ENCODE results near the gene TEAD1. TPM values are rescaled to one million over a fixed set of nuclear protein-coding genes. Genes with fewer than 3 reads are reported as not detected.

Gene TEAD1
- total and polyA plus RNA-seq, 4 donors = 9.1 to 38.4 (median 10.7) TPM

DNA sequence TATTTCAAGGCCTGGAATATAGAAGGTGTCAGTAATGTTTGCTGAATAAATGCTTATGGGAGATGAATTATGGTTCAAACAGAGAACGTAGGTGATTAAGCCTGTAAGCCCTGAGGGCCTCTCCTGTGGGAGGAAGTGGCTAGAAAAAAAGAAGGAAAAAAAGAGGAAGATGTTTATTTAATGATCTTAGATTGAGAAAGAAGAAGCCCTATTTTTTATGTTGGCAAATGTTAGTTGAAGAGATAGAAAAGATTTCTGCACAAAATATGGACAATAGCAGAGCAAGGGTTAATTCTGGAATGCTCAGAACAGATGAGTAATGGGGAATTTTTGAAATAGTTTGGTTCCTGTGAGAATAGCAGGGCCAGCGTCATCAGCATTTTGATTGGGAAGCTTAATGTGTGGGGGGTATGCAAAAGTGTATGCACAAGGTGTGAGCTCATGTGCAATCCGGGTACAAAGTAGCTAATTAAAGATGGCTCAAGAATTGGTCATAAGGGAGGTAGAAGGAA is 95.7 kb downstream of the TEAD1 start:
- no peak overlapping the region for H3K27ac ChIP-seq (ENCODE audit: low read depth in 1 of 2, low read length in 2 of 2)
- WGBS = 72% methylated on average over 3 of the region's 3 CpGs
- no peak for DNase-seq (ENCODE audit: low spot score)

DNA sequence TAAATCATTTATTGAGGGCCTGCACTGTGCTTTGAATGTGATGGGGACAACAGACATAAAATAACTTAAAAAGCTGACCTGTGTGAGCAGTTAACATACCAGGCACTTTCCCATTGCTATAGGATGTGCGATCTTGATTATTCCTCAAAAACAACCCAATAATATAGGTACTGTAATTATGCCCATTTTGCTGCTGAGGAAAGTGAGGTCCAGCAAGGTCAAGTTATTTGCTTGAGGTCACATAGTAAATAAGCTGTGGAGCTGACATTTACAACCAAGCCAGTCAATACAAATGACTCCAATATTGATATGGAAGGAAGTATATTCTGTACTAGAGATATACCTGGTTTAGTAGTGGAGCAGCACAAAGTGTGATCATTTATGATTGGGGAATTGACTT is 96.2 kb downstream of the TEAD1 start:
- 100% methylated on average over 1 of the region's 1 CpG for WGBS
- H3K4me3 ChIP-seq (ENCODE audit: low read depth in 1 of 3, low read length in 3 of 3) = no peak overlapping the region
- no peak overlapping the region for H3K9ac ChIP-seq (ENCODE audit: low read depth in 1 of 2, low read length in 2 of 2)
- H3K36me3 ChIP-seq (ENCODE audit: control insufficient read depth in 4 of 4, insufficient read depth in 3 of 4, low read depth in 1 of 4, low read length in 3 of 4) = peaks cover 0 to 2% (median 0%) of the 10 kb centered on the region in 4 donors
- H3K4me1 ChIP-seq (ENCODE audit: control insufficient read depth in 4 of 4, insufficient read depth in 4 of 4, low read length in 3 of 4) = peaks cover 0 to 17% (median 3%) of the 10 kb centered on the region in 4 donors
- TF ChIP-seq SP1 (IDR thresholded peaks at IDR 0.05) (no peak), HNF4G (IDR thresholded peaks at IDR 0.05) (no peak)
- TF ChIP-seq, protein P1, sequence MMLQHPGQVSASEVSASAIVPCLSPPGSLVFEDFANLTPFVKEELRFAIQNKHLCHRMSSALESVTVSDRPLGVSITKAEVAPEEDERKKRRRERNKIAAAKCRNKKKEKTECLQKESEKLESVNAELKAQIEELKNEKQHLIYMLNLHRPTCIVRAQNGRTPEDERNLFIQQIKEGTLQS (IDR thresholded peaks at IDR 0.05) = no peak
- TF ChIP-seq, protein P2, sequence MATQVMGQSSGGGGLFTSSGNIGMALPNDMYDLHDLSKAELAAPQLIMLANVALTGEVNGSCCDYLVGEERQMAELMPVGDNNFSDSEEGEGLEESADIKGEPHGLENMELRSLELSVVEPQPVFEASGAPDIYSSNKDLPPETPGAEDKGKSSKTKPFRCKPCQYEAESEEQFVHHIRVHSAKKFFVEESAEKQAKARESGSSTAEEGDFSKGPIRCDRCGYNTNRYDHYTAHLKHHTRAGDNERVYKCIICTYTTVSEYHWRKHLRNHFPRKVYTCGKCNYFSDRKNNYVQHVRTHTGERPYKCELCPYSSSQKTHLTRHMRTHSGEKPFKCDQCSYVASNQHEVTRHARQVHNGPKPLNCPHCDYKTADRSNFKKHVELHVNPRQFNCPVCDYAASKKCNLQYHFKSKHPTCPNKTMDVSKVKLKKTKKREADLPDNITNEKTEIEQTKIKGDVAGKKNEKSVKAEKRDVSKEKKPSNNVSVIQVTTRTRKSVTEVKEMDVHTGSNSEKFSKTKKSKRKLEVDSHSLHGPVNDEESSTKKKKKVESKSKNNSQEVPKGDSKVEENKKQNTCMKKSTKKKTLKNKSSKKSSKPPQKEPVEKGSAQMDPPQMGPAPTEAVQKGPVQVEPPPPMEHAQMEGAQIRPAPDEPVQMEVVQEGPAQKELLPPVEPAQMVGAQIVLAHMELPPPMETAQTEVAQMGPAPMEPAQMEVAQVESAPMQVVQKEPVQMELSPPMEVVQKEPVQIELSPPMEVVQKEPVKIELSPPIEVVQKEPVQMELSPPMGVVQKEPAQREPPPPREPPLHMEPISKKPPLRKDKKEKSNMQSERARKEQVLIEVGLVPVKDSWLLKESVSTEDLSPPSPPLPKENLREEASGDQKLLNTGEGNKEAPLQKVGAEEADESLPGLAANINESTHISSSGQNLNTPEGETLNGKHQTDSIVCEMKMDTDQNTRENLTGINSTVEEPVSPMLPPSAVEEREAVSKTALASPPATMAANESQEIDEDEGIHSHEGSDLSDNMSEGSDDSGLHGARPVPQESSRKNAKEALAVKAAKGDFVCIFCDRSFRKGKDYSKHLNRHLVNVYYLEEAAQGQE (IDR thresholded peaks at IDR 0.05) = no peak
- DNase-seq (ENCODE audit: low spot score) = no peak
- no peaks in the 10 kb centered on the region for H3K9me3 ChIP-seq (ENCODE audit: control insufficient read depth in 4 of 4, low read length in 3 of 4)
- no peak overlapping the region for H3K27ac ChIP-seq (ENCODE audit: low read depth in 1 of 2, low read length in 2 of 2)
- H3K27me3 ChIP-seq (ENCODE audit: control insufficient read depth in 4 of 4, insufficient read depth in 4 of 4, low read length in 3 of 4) = no peaks in the 10 kb centered on the region

More for the DNA sequence above, 95.7 kb downstream of the TEAD1 start:
- TF ChIP-seq RAD21 (IDR thresholded peaks at IDR 0.05) (no peak), JUND (IDR thresholded peaks at IDR 0.05) (no peak), EGR1 (IDR thresholded peaks at IDR 0.05; ENCODE audit: low read depth in 2 of 2) (no peak), SP1 (IDR thresholded peaks at IDR 0.05) (no peak), HNF4G (IDR thresholded peaks at IDR 0.05) (no peak), HNF4A (conservative IDR thresholded peaks at IDR 0.05) (no peak), GABPA (IDR thresholded peaks at IDR 0.05 in 1 of 2, conservative IDR thresholded peaks at IDR 0.05 in 1 of 2) (no peak), FOXA2 (IDR thresholded peaks at IDR 0.05) (no peak), TAF1 (conservative IDR thresholded peaks at IDR 0.05) (no peak)
- TF ChIP-seq, protein P3, sequence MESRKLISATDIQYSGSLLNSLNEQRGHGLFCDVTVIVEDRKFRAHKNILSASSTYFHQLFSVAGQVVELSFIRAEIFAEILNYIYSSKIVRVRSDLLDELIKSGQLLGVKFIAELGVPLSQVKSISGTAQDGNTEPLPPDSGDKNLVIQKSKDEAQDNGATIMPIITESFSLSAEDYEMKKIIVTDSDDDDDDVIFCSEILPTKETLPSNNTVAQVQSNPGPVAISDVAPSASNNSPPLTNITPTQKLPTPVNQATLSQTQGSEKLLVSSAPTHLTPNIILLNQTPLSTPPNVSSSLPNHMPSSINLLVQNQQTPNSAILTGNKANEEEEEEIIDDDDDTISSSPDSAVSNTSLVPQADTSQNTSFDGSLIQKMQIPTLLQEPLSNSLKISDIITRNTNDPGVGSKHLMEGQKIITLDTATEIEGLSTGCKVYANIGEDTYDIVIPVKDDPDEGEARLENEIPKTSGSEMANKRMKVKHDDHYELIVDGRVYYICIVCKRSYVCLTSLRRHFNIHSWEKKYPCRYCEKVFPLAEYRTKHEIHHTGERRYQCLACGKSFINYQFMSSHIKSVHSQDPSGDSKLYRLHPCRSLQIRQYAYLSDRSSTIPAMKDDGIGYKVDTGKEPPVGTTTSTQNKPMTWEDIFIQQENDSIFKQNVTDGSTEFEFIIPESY (IDR thresholded peaks at IDR 0.05) = no peak
- TF ChIP-seq, protein P4, sequence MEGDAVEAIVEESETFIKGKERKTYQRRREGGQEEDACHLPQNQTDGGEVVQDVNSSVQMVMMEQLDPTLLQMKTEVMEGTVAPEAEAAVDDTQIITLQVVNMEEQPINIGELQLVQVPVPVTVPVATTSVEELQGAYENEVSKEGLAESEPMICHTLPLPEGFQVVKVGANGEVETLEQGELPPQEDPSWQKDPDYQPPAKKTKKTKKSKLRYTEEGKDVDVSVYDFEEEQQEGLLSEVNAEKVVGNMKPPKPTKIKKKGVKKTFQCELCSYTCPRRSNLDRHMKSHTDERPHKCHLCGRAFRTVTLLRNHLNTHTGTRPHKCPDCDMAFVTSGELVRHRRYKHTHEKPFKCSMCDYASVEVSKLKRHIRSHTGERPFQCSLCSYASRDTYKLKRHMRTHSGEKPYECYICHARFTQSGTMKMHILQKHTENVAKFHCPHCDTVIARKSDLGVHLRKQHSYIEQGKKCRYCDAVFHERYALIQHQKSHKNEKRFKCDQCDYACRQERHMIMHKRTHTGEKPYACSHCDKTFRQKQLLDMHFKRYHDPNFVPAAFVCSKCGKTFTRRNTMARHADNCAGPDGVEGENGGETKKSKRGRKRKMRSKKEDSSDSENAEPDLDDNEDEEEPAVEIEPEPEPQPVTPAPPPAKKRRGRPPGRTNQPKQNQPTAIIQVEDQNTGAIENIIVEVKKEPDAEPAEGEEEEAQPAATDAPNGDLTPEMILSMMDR (IDR thresholded peaks at IDR 0.05; ENCODE audit: low read depth, low read length, missing input control) = no peak
- TF ChIP-seq, protein P5, sequence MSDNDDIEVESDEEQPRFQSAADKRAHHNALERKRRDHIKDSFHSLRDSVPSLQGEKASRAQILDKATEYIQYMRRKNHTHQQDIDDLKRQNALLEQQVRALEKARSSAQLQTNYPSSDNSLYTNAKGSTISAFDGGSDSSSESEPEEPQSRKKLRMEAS (IDR thresholded peaks at IDR 0.05) = no peak
- H3K4me3 ChIP-seq (ENCODE audit: low read depth in 1 of 3, low read length in 3 of 3) = no peak overlapping the region
- peaks cover 0 to 7% (median 2%) of the 10 kb centered on the region in 4 donors for H3K36me3 ChIP-seq (ENCODE audit: control insufficient read depth in 4 of 4, insufficient read depth in 3 of 4, low read depth in 1 of 4, low read length in 3 of 4)
- no peak overlapping the region for H3K9ac ChIP-seq (ENCODE audit: low read depth in 1 of 2, low read length in 2 of 2)
- peaks cover 0 to 17% (median 3%) of the 10 kb centered on the region in 4 donors for H3K4me1 ChIP-seq (ENCODE audit: control insufficient read depth in 4 of 4, insufficient read depth in 4 of 4, low read length in 3 of 4)
- H3K9me3 ChIP-seq (ENCODE audit: control insufficient read depth in 4 of 4, low read length in 3 of 4) = no peaks in the 10 kb centered on the region
- H3K27me3 ChIP-seq (ENCODE audit: control insufficient read depth in 4 of 4, insufficient read depth in 4 of 4, low read length in 3 of 4) = no peaks in the 10 kb centered on the region

Measured in liver (tissue), 9 donors.